GM21529 (cell line): ENCODE data around the gene E2F6.

Experiments
- ATAC-seq: cut with Tn5 transposase; IDR thresholded peaks from one replicate; pipeline ENCODE4 v1.9.1; 2021; ENCODE audit not compliant: unreplicated experiment

E2F6 gene

DNA sequence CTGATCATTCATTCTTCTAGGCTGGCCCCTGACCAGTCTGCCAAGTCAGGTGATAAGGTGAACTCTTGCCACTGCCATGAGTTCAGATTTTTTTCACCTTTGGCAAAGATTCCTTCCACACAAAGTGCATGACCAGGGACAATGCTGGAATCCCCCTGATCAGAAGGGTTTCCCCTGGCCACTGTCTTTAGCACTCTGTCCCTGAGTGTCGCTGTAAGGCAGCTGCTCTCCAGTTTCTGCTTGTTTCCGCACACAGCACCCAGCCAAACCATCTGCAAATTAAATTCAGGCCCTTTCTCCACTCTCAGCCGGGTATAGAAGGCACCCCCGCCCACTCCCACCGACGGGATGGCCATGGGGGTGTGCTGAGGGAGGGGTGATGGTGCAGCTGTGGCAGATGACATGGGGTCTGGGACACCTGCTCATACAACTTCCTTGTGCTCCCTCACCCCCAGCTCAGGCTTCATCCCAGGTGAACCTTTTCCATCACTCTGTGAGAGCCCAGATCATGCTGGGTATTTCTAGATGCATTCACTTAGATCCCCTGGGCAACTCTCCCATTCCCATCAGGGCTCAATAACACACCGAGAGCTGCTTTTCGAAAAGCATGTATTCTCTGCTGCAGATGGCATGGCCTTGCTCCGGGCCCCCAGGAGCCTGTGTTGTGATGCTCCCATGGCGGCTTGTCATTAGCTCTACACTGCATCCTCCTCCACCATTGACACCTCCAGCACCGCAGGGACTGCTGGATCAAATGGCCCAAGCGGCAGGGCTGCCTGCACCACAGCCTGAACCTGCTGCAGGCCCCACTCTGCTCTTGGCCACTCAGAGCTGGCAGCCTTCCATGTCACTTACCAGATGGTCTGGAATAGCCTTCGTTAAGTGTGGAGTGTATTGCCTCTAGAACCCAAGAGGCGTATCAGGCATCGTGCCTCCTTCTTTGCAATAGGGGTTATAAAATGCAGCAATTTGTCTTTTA is 69.2 kb downstream of the E2F6 start:
- ATAC-seq: no peak

DNA sequence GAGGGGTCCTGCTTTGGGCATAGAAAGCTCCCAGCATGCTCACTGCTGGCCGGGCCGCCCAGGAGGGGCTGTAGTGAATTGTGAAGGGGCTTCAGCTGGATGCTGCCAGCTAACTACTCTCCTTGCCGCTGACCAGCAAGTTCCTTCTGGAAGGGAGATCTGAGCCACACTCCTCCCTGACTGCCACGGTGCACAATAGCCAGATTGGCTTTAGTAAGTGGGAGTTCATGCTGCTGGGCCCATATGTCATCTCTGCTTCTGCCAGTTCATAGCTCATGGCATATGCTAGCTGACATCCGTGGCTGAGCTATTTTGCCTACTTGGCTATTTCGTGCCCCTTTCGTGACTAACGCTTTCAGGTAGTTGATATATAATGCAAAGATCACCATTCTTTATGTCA is 69.9 kb downstream of the E2F6 start:
- ATAC-seq: no peak

DNA sequence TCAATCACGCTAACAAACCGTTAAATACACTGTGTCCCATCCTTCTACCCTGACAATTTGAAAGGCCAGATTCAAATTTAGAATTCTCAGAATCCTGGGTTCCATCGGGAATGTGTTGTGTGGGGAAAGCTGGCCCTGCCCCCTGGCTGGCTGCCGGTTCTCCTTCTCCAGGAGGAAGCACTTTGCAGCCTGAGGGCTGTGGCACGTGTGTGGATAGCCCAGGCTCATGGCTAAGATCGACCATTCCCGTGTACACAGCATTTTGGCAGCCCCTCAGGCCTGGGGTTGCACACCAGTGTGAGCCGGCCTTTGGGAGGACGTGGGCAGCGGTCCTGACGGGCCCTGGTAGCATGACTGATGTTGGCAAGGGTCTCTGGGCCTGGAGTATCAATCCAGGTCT is 70.6 kb downstream of the E2F6 start:
- ATAC-seq: no peak
